Heart left ventricle (tissue), 16 donors: ENCODE data around the gene ZBTB46. TPM values are rescaled to one million over a fixed set of nuclear protein-coding genes. Genes with fewer than 3 reads are reported as not detected.
A peak's percentile ranks its signal among the peaks of the same experiment; 100 is the strongest.

Source experiments
- ATAC-seq, 4 donors: fragments of 200-7000 bp; cut with Tn5 transposase; one replicate each; pipeline ENCODE4 v1.9.1; 2020 to 2022; ENCODE audit warnings: moderate library complexity in 4 of 4, mild to moderate bottlenecking in 3 of 4, moderate number of reproducible peaks in 1 of 4
- DNase-seq, 5 donors: peaks; one replicate each; pipeline ENCODE4 v3.0.0-alpha.2; 2020
- H3K27ac ChIP-seq, 12 donors: fragments of 200-600 bp; sonication (generic) in 4 of 12; one replicate each; pipeline versions ENCODE4 v1.5.0 to v1.8.0; 2016 to 2022; ENCODE audit warnings: mild to moderate bottlenecking in 2 of 12
- H3K27me3 ChIP-seq, 9 donors: fragments of 200-600 bp; sonication (generic) in 2 of 9; one replicate each; pipeline versions ENCODE4 v1.5.1 to v1.8.0; 2016 to 2022; ENCODE audit warnings: mild to moderate bottlenecking in 3 of 9
- H3K36me3 ChIP-seq, 9 donors: fragments of 200-600 bp; sonication (generic) in 2 of 9; one replicate each; pipeline versions ENCODE4 v1.5.0 to v1.8.0; 2018 to 2022; ENCODE audit warnings: mild to moderate bottlenecking in 2 of 9
- H3K4me1 ChIP-seq, 12 donors: fragments of 200-600 bp; sonication (generic) in 4 of 12; one replicate each; pipeline versions ENCODE4 v1.5.0 to v1.8.0; 2016 to 2022; ENCODE audit warnings: mild to moderate bottlenecking in 3 of 12
- H3K4me3 ChIP-seq, 12 donors: fragments of 200-600 bp; sonication (generic) in 4 of 12; one replicate each; pipeline versions ENCODE4 v1.5.0 to v1.8.0; 2017 to 2022; ENCODE audit warnings: mild to moderate bottlenecking in 9 of 12, moderate library complexity in 4 of 12
- H3K9me3 ChIP-seq, 12 donors: fragments of 200-600 bp; sonication (generic) in 4 of 12; one replicate each; pipeline versions ENCODE4 v1.5.0 to v1.8.0; 2016 to 2022; ENCODE audit warnings: mild to moderate bottlenecking in 1 of 12
- POLR2A ChIP-seq, 2 donors: fragments of 450-650 bp; IDR thresholded peaks; one replicate each; pipeline ENCODE4 v1.6.1; 2017; ENCODE audit warnings: antibody characterized with exemption in 2 of 2, mild to moderate bottlenecking in 2 of 2, moderate library complexity in 2 of 2
- WGBS, 4 donors: extraction: QIAGEN DNeasy Blood & Tissue Kit in 2 of 4; methylation state at CpG; one replicate each; pipeline versions ENCODE4 v1.1.5 to v1.1.7; 2013 to 2018; 5-methylcytosine and 5-hydroxymethylcytosine counted together
- intact Hi-C, 10 donors: fragments of 100-400 bp; cut with DNase I; formaldehyde crosslinking; loops; one replicate each; pipeline versions ENCODE4 v1.11.1 to v1.14.2; 2022
- polyA plus RNA-seq, 2 donors: library from polyadenylated mRNA; stranded (reverse); fragments of 200-250 nt; gene quantifications; one replicate each; pipeline ENCODE4 v1.2.3, GENCODE V29; 2013
- total RNA-seq, 9 donors: library from RNA; depleted of rRNA in 2 of 9; stranded (reverse); fragments of >200 nt in 2 of 9; fragmentation: NEBNext Ultra II Directional in 3 of 9; extraction: Animal tissue kit (Norgen Biotek cat#: 25700) in 3 of 9; gene quantifications; one replicate each; pipeline versions ENCODE4 v1.1.0 to v1.2.4, GENCODE V29; 2016 to 2023
- TF ChIP-seq, protein P1 (sequence below), 12 donors: fragments of 200-600 bp; sonication (generic) in 4 of 12; IDR thresholded peaks; one replicate each; pipeline versions ENCODE4 v1.5.0 to v1.8.0; 2018 to 2022; ENCODE audit warnings: antibody characterized with exemption in 12 of 12, mild to moderate bottlenecking in 5 of 12
- donor health status: ischemic (EF 13 %, LVEDD 7.1; RV severe dilation, severe dysfunction).
- donor health status: healthy with polysubstance abuse.
- donor health status: DM: no; HTN: yes; CAD: no.
- donor health status: DM: no; HTN: no; CAD: no.
- donor health status: ischemic (EF 25% LVEDD 6.9; RV normal size, moderate dysfunction).
- donor health status: ischemic (EF 25% LVEDD 5.7; RV mildly dilated, moderate dysfunction).
- donor health status: healthy.
- donor health status: DM: yes; HTN: yes; CAD: no.
- donor health status: ischemic (EF 35%, LVEDD 5.7; RV mildly dilated, moderate dysfunction).
- donor health status: nonischemic (EF 11% LVEDD 7.7; RV severe dilation, severe dysfunction).
- donor health status: DM: yes; HTN: yes; CAD: no.
- donor health status: PGD.
- donor health status: ischemic (EF 29% LVEDD 5.4; RV normal size, mild dysfunction).
- donor health status: nonischemic (EF 23%, LVEDD 6.1; RV moderate dilation, normal function).

The ZBTB46 gene
- total and polyA plus RNA-seq, 11 donors = 6.6 to 27.4 (median 14.3) TPM

GRCh38 chr20:63856098-63856511, 25.0 kb upstream of the ZBTB46 start:
- H3K27ac ChIP-seq = peak overlapping the region in 11 of 12 donors; percentile 82 to 96 (median 91)
- H3K4me1 ChIP-seq = peaks cover 26 to 85% (median 60%) of the 10 kb centered on the region in 12 donors
- intact Hi-C loops = loop anchor here in 3 of 10 donors (5.0 kb wide), 1 partner anchor 34 kb away; no protein-coding TSS in a partner anchor
- no peaks in the 10 kb centered on the region for H3K27me3 ChIP-seq
- H3K36me3 ChIP-seq = peaks cover 0 to 1% (median 0%) of the 10 kb centered on the region in 9 donors
- ATAC-seq = no peak
- H3K9me3 ChIP-seq = no peaks in the 10 kb centered on the region
- DNase-seq = peak in 1 of 5 donors; percentile 62
- TF ChIP-seq, protein P1, sequence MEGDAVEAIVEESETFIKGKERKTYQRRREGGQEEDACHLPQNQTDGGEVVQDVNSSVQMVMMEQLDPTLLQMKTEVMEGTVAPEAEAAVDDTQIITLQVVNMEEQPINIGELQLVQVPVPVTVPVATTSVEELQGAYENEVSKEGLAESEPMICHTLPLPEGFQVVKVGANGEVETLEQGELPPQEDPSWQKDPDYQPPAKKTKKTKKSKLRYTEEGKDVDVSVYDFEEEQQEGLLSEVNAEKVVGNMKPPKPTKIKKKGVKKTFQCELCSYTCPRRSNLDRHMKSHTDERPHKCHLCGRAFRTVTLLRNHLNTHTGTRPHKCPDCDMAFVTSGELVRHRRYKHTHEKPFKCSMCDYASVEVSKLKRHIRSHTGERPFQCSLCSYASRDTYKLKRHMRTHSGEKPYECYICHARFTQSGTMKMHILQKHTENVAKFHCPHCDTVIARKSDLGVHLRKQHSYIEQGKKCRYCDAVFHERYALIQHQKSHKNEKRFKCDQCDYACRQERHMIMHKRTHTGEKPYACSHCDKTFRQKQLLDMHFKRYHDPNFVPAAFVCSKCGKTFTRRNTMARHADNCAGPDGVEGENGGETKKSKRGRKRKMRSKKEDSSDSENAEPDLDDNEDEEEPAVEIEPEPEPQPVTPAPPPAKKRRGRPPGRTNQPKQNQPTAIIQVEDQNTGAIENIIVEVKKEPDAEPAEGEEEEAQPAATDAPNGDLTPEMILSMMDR (IDR thresholded peaks at IDR 0.05) = no peak
- no peak for TF ChIP-seq POLR2A (IDR thresholded peaks at IDR 0.05)
- H3K4me3 ChIP-seq = no peak overlapping the region
- 80 to 88% (median 83%) methylated on average over 21 to 22 of the region's 22 CpGs for WGBS, 4 donors

DNA sequence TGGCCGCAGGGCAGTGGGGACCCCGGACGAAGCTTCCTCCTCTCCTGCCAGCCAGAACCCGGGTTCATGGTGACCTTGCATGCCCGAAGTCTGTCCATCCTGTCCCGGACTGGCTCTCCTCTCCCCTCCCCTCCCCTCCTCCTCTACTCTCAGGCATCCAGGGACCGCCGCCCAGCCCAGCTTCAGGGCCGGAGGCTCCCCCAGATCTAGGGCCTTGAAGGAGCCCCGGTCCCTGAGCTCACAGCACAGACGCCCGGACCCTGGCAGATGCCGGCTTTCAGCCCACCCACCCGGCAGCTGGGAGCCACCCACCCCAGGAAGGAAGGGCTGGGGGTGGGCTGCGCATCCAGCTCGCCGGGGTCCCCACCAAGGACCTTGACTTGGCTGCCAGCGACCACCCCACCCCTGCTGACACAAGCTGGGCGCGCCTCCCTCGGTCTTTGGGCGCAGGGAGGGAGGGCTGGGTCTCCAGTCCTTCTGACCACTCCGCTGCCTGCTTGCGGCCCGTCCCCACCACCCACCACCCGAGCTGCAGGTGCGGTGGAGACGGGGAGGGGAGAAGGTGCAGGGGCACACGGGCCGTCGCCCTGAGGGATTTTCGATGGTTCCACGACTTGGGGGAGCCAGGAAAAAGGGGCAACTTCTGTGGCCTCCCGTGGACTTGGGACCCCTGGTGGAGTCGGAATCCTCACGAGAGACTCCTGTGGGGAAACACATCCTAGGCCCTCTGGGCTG, 24.5 kb upstream of the ZBTB46 start:
- Histone ChIP-seq H3K9me3 (no peaks in the 10 kb centered on the region), H3K27ac (peak overlapping the region; percentile 82 to 96 (median 90)), H3K4me1 (peaks cover 26 to 84% (median 60%) of the 10 kb centered on the region in 12 donors), H3K4me3 (peak overlapping the region in 10 of 12 donors; percentile 29 to 43 (median 38)), H3K27me3 (no peaks in the 10 kb centered on the region), H3K36me3 (no peaks in the 10 kb centered on the region)
- DNase-seq = peak in 3 of 5 donors; percentile 35 to 67 (median 49)
- ATAC-seq = no peak
- no peak for TF ChIP-seq POLR2A (IDR thresholded peaks at IDR 0.05)
- TF ChIP-seq, protein P1 (IDR thresholded peaks at IDR 0.05) = no peak
- 41 to 61% (median 52%) methylated on average over 18 to 36 of the region's 36 CpGs for WGBS, 4 donors
- intact Hi-C loops = loop anchor here in 4 of 10 donors (1.0 to 5.0 kb wide), 3 partner anchors 25 to 316 kb away; partner anchors contain the start of gene ZBTB46 (in 1 of the 4)

- no peaks in the 10 kb centered on the region for H3K9me3 ChIP-seq
- WGBS, 4 donors = 9 to 20% (median 16%) methylated on average over 18 to 26 of the region's 26 CpGs
- H3K4me3 ChIP-seq = peak overlapping the region in 10 of 12 donors; percentile 29 to 43 (median 38)
- intact Hi-C loops = loop anchor here in 4 of 10 donors (1.0 to 5.0 kb wide), 3 partner anchors 24 to 316 kb away; partner anchors contain the start of gene ZBTB46 (in 1 of the 4)
- TF ChIP-seq POLR2A (IDR thresholded peaks at IDR 0.05) = peak in 1 of 2 donors; percentile 19
- TF ChIP-seq, protein P1 (IDR thresholded peaks at IDR 0.05) = no peak
- ATAC-seq = peak; percentile 25 to 47 (median 41)
- no peaks in the 10 kb centered on the region for H3K36me3 ChIP-seq
- DNase-seq = peak; percentile 73 to 81 (median 79)
- peaks cover 26 to 78% (median 60%) of the 10 kb centered on the region in 12 donors for H3K4me1 ChIP-seq
- H3K27me3 ChIP-seq = no peaks in the 10 kb centered on the region
- H3K27ac ChIP-seq = peak overlapping the region; percentile 82 to 96 (median 90)
Measured at GRCh38 chr20:63854766-63855362, 23.8 kb upstream of the ZBTB46 start.
